ENCODE data around the gene LCP2.

GRCh38 chr5:170251462-170251861 lies 46.1 kb downstream of the LCP2 start:
- TF ChIP-seq CTCF (conservative IDR thresholded peaks at IDR 0.05; ENCODE audit: low read length) (no peak), EZH2phosphoT487 (IDR thresholded peaks at IDR 0.05; ENCODE audit: borderline replicate concordance) (no peak)

Data from Loucy (cell line).